GM12878 (cell line): ENCODE measurements around the gene ZNF280D. TPM values are rescaled to one million over a fixed set of nuclear protein-coding genes. Genes with fewer than 3 reads are reported as not detected.

ENCODE experiments used
- ATAC-seq: fragments of 200-7000 bp; cut with Tn5 transposase; 3 replicates; pipeline ENCODE4 v1.9.1; 2020; ENCODE audit warnings: mild to moderate bottlenecking, moderate library complexity
- BruUV-seq: library from RNA; stranded (reverse); fragments of 400-500 nt; replicated peaks from 2 replicates; lab custom pipeline; 2021; lab: Mats Ljungman, UMichigan
- CTCF ChIA-PET: fragments of 300-600 bp; sonication (Branson Sonifier 250); formaldehyde crosslinking; extraction: SDS; loops from one replicate; lab custom pipeline; 2021; ENCODE audit warnings: inconsistent platforms; lab: Yijun Ruan, JAX
- POLR2A ChIA-PET: fragments of 350-600 bp; formaldehyde crosslinking; extraction: SDS; loops from one replicate; lab custom pipeline; 2021; ENCODE audit warnings: inconsistent platforms; lab: Charles Lee
- RAD21 ChIA-PET: fragments of 300-600 bp; sonication (Branson Sonifier 250); formaldehyde crosslinking; loops from one replicate; lab custom pipeline; 2023; ENCODE audit warnings: antibody characterized with exemption; ENCODE audit not compliant: unreplicated experiment; lab: Charles Lee
- SMC1A ChIA-PET: fragments of 300-600 bp; sonication (Branson Sonifier 250); formaldehyde crosslinking; loops from one replicate; lab custom pipeline; 2023; ENCODE audit not compliant: unreplicated experiment, uncharacterized antibody; lab: Charles Lee
- DNase-seq: peaks from one replicate; pipeline ENCODE4 v3.0.0-alpha.2; 2011; ENCODE audit warnings: low read depth, low spot score
- FAIRE-seq: peaks from 3 replicates; lab custom pipeline; 2011; peaks lifted over from hg19 to GRCh38; lab: Jason Lieb, UNC
- H2AFZ ChIP-seq: 2 replicates; pipeline ENCODE4 v1.6.0; 2011; ENCODE audit warnings: low read depth, low read length, control low read depth; ENCODE audit not compliant: control insufficient read depth
- H3K27ac ChIP-seq: 2 replicates; pipeline ENCODE4 v1.5.1; 2011; ENCODE audit warnings: control low read depth; ENCODE audit not compliant: control insufficient read depth, insufficient read depth
- H3K27me3 ChIP-seq, 2 experiments: replicated peaks in 1 of 2; 2 replicates each; pipeline versions ENCODE4 v1.6.0 to v1.6.1; 2011; ENCODE audit warnings: low read length in 1 of 2; ENCODE audit not compliant: control insufficient read depth in 2 of 2, insufficient read depth in 2 of 2
- H3K36me3 ChIP-seq, 2 experiments: 2 replicates each; pipeline ENCODE4 v1.5.1; 2011; ENCODE audit warnings: low read length in 1 of 2; ENCODE audit not compliant: control insufficient read depth in 2 of 2, insufficient read depth in 2 of 2
- H3K4me1 ChIP-seq: 2 replicates; pipeline ENCODE4 v1.6.1; 2011; ENCODE audit warnings: mild to moderate bottlenecking, low read length, moderate library complexity, mixed read lengths; ENCODE audit not compliant: control insufficient read depth, insufficient read depth
- H3K4me2 ChIP-seq: 2 replicates; pipeline ENCODE4 v1.6.0; 2011; ENCODE audit warnings: control low read depth; ENCODE audit not compliant: control insufficient read depth, insufficient read depth
- H3K4me3 ChIP-seq: fragments of 200-600 bp; sonication (generic); 2 replicates; pipeline ENCODE4 v1.5.1; 2016
- H3K79me2 ChIP-seq: 2 replicates; pipeline ENCODE4 v1.6.0; 2011; ENCODE audit warnings: low read length; ENCODE audit not compliant: control insufficient read depth, insufficient read depth
- H3K9ac ChIP-seq: 2 replicates; pipeline ENCODE4 v1.8.0; 2011; ENCODE audit warnings: low read length, control low read depth, mixed read lengths; ENCODE audit not compliant: control insufficient read depth, insufficient read depth
- H3K9me3 ChIP-seq: replicated peaks from 3 replicates; pipeline ENCODE4 v1.5.1; 2011; ENCODE audit warnings: mild to moderate bottlenecking, low read length; ENCODE audit not compliant: control insufficient read depth, insufficient read depth
- H4K20me1 ChIP-seq: 2 replicates; pipeline ENCODE4 v1.6.0; 2011; ENCODE audit not compliant: control insufficient read depth, insufficient read depth
- BHLHE40 ChIP-seq, 2 experiments: fragments of 450-650 bp in 1 of 2; IDR thresholded peaks; 2 replicates each; pipeline ENCODE4 v1.6.1; 2011 to 2017; ENCODE audit warnings: low read depth in 2 of 2, borderline replicate concordance in 1 of 2, improper control_type of control experiment in 1 of 2, low read length in 1 of 2, mild to moderate bottlenecking in 1 of 2
- CHD2 ChIP-seq: IDR thresholded peaks from 2 replicates; pipeline ENCODE4 v1.6.1; 2011; ENCODE audit warnings: low read depth, low read length, improper control_type of control experiment, borderline replicate concordance
- CREM ChIP-seq: IDR thresholded peaks from 2 replicates; pipeline ENCODE4 v1.6.1; 2014; ENCODE audit warnings: antibody characterized with exemption, low read depth
- EP300 ChIP-seq, 2 experiments: fragments of 150-350 bp in 1 of 2; IDR thresholded peaks; 2 replicates each; pipeline ENCODE4 v1.6.1; 2011 to 2012; ENCODE audit warnings: low read depth in 2 of 2, low read length in 2 of 2, borderline replicate concordance in 1 of 2, improper control_type of control experiment in 1 of 2, inconsistent platforms in 1 of 2; ENCODE audit not compliant: control insufficient read depth in 1 of 2
- FOXK2 ChIP-seq: fragments of 450-650 bp; IDR thresholded peaks from 2 replicates; pipeline ENCODE4 v1.6.1; 2017; ENCODE audit warnings: mild to moderate bottlenecking, moderate library complexity
- MEF2A ChIP-seq: IDR thresholded peaks from 2 replicates; pipeline ENCODE4 v1.6.1; 2011; ENCODE audit warnings: low read depth, mild to moderate bottlenecking, low read length, moderate library complexity; ENCODE audit not compliant: insufficient read depth
- MXI1 ChIP-seq: fragments of 150-350 bp; IDR thresholded peaks from 2 replicates; pipeline ENCODE4 v1.6.1; 2011; ENCODE audit warnings: low read depth, mild to moderate bottlenecking, inconsistent platforms, low read length, improper control_type of control experiment
- NFYB ChIP-seq: IDR thresholded peaks from 2 replicates; pipeline ENCODE4 v1.6.1; 2011; ENCODE audit warnings: low read depth, mild to moderate bottlenecking, low read length, improper control_type of control experiment, moderate library complexity; ENCODE audit not compliant: insufficient read depth
- NR2C1 ChIP-seq: fragments of 450-650 bp; IDR thresholded peaks from 2 replicates; pipeline ENCODE4 v1.6.1; 2017; ENCODE audit warnings: antibody characterized with exemption, mild to moderate bottlenecking, moderate library complexity
- POLR2A ChIP-seq: IDR thresholded peaks from 2 replicates; pipeline ENCODE4 v1.6.1; 2011; ENCODE audit warnings: low read depth, mild to moderate bottlenecking, low read length
- POLR2AphosphoS5 ChIP-seq: IDR thresholded peaks from 2 replicates; pipeline ENCODE4 v1.6.1; 2011; ENCODE audit warnings: mild to moderate bottlenecking, low read length, inconsistent platforms
- RBBP5 ChIP-seq: fragments of 200-600 bp; sonication (generic); conservative IDR thresholded peaks from 2 replicates; pipeline ENCODE4 v1.6.1; 2016
- SIX5 ChIP-seq: IDR thresholded peaks from 2 replicates; pipeline ENCODE4 v1.6.1; 2011; ENCODE audit warnings: mild to moderate bottlenecking, low read depth, low read length, moderate library complexity; ENCODE audit not compliant: severe bottlenecking
- SMC3 ChIP-seq: IDR thresholded peaks from 2 replicates; pipeline ENCODE4 v1.6.1; 2011; ENCODE audit warnings: low read length, improper control_type of control experiment, borderline replicate concordance
- SRF ChIP-seq, 2 experiments: IDR thresholded peaks; 2 replicates each; pipeline ENCODE4 v1.6.1; 2011; ENCODE audit warnings: low read depth in 2 of 2, low read length in 2 of 2, mild to moderate bottlenecking in 1 of 2, moderate library complexity in 1 of 2
- STAT3 ChIP-seq: IDR thresholded peaks from 2 replicates; pipeline ENCODE4 v1.6.1; 2011; ENCODE audit warnings: low read depth, low read length, improper control_type of control experiment
- YY1 ChIP-seq: IDR thresholded peaks from 2 replicates; pipeline ENCODE4 v1.6.1; 2011; ENCODE audit warnings: low read depth, mild to moderate bottlenecking, low read length
- ZNF274 ChIP-seq: IDR thresholded peaks from one replicate; pipeline ENCODE4 v1.8.0; 2011; ENCODE audit not compliant: insufficient read length, insufficient read depth
- WGBS: methylation state at CpG from one replicate; pipeline ENCODE4 v1.1.6; 2016; ENCODE audit warnings: low lambda C conversion rate; ENCODE audit not compliant: insufficient replicate concordance, insufficient coverage; ENCODE audit errors: missing lambda C conversion rate; 5-methylcytosine and 5-hydroxymethylcytosine counted together
- in situ Hi-C: fragments of 300-500 bp; cut with MboI; formaldehyde crosslinking; loops from 9 replicates; pipeline ENCODE4 v1.14.3; 2018; ENCODE audit warnings: mixed read lengths
- intact Hi-C: fragments of 100-400 bp; cut with micrococcal nuclease; formaldehyde crosslinking; loops from one replicate; pipeline ENCODE4 v1.14.2; 2022; ENCODE audit not compliant: unreplicated experiment
- polyA plus RNA-seq, 11 experiments: library from polyadenylated mRNA; depleted of rRNA in 4 of 11; unstranded in 6 of 11; stranded (reverse) in 5 of 11; fragments of >200 nt; fragmentation: Nextera tagmentation in 4 of 11; fragmentation: Illumina TruSeq in 1 of 11; extraction: Ambion mirVana in 4 of 11; extraction: Trizol in 1 of 11; gene quantifications; 1 replicate in 1 of 11; 2 replicates in 10 of 11; pipeline versions ENCODE4 v1.2.1 to v1.2.3, GENCODE V29; 2011 to 2016; ENCODE audit warnings: inconsistent platforms in 2 of 11, missing spikeins in 2 of 11, low read depth in 1 of 11
- total RNA-seq, 4 experiments: library from RNA; depleted of rRNA in 3 of 4; stranded (reverse); fragments of >200 nt in 3 of 4; fragmentation: Illumina TruSeq in 1 of 4; extraction: Trizol in 1 of 4; gene quantifications; 2 replicates each; pipeline versions ENCODE4 v1.2.1 to v1.2.3, GENCODE V29; 2013 to 2021
- TF ChIP-seq, protein P1 (sequence below): fragments of 450-650 bp; IDR thresholded peaks from 2 replicates; pipeline ENCODE4 v1.6.1; 2018; ENCODE audit warnings: borderline replicate concordance, mild to moderate bottlenecking; ENCODE audit not compliant: partially characterized antibody

Gene ZNF280D
- total and polyA plus RNA-seq, 10 of the 15 experiments (the other 5 are each of a cell fraction or from before 2014, with no cell fraction given): 5.6 to 18.6 (median 8.6) TPM

DNA sequence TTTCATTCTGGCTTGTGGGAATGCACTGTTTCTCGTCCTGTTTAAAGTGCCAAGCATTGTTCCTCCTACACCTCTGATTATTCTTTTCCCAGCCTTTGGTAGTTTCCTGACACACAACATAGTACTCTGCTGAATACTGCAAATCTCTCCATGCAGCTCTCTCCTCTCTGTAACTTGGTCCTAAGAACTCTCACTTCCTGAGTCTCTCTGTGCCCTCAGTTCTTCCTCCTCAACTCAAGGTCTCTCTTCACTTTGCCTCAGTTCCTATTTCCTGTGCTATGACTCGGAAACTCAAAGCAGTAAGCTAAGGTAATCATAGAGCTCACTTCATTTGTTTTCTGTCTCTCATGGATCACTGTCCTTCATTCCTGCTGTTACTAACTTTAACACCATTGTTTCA is 113.4 kb downstream of the ZNF280D start:
- H2AFZ ChIP-seq: no peak overlapping the region
- 74% methylated on average over 2 of the region's 2 CpGs for WGBS
- RAD21 ChIA-PET: no interaction called here
- H3K79me2 ChIP-seq: no peaks in the 10 kb centered on the region
- CTCF ChIA-PET: no interaction called here
- SMC1A ChIA-PET: no interaction called here
- POLR2A ChIA-PET: no interaction called here
- no TSS peak for BruUV-seq
- in situ Hi-C loops (no loop called here), intact Hi-C loops (no loop called here)
- H3K4me1 ChIP-seq: no peaks in the 10 kb centered on the region
- no peaks in the 10 kb centered on the region for H3K27me3 ChIP-seq
- TF ChIP-seq CHD2: no peak
- TF ChIP-seq SIX5: no peak
- TF ChIP-seq POLR2AphosphoS5: no peak
- TF ChIP-seq STAT3: no peak
- TF ChIP-seq RBBP5: no peak
- no peak for TF ChIP-seq SMC3
- TF ChIP-seq POLR2A: no peak
- no peak for TF ChIP-seq MXI1
- no peak for TF ChIP-seq MEF2A
- TF ChIP-seq YY1: no peak
- no peak for TF ChIP-seq SRF (IDR thresholded peaks at IDR 0.05; ENCODE audit: low read depth in 2 of 2, low read length in 2 of 2)
- FAIRE-seq (no peak), ATAC-seq (no peak), DNase-seq (no peak)
- H3K4me3 ChIP-seq: no peak overlapping the region
- no peaks in the 10 kb centered on the region for H3K9me3 ChIP-seq
- H3K27ac ChIP-seq: no peak overlapping the region
- H4K20me1 ChIP-seq: no peaks in the 10 kb centered on the region
- no peak overlapping the region for H3K9ac ChIP-seq
- no peaks in the 10 kb centered on the region for H3K36me3 ChIP-seq
- H3K4me2 ChIP-seq: no peak overlapping the region

DNA sequence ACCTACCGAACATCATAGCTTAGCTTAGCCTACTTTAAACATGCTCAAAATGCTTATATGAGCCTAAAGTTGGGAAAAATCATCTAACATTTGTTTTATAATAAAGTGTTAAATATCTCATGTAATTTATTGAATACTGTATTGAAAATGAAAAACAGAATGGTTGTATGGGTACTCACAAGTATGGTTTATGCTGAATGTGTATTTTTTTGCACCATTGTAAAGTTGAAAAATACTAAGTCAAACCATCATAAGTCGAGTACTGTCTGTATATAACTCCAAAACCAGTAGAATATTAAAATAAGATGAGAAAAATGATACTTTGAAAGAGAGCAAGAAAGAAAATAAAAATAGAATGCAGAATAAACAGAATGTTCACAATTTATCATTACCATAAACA is 115.7 kb downstream of the ZNF280D start:
- 47% methylated on average over 2 of the region's 2 CpGs for WGBS
- no peaks in the 10 kb centered on the region for H4K20me1 ChIP-seq
- ChIA-PET CTCF (no interaction called here), POLR2A (no interaction called here), SMC1A (no interaction called here), RAD21 (no interaction called here)
- intact Hi-C loops: no loop called here
- H3K4me2 ChIP-seq: no peak overlapping the region
- DNase-seq (no peak), FAIRE-seq (no peak), ATAC-seq (no peak)
- no peaks in the 10 kb centered on the region for H3K4me1 ChIP-seq
- H3K27ac ChIP-seq: no peak overlapping the region
- BruUV-seq: no TSS peak
- no peak overlapping the region for H3K9ac ChIP-seq
- no peaks in the 10 kb centered on the region for H3K36me3 ChIP-seq
- H3K27me3 ChIP-seq: no peaks in the 10 kb centered on the region
- no peak overlapping the region for H2AFZ ChIP-seq
- H3K9me3 ChIP-seq: no peaks in the 10 kb centered on the region
- H3K79me2 ChIP-seq: no peaks in the 10 kb centered on the region
- in situ Hi-C loops: no loop called here
- no peak overlapping the region for H3K4me3 ChIP-seq
- TF ChIP-seq ZNF274: no peak
- TF ChIP-seq BHLHE40 (IDR thresholded peaks at IDR 0.05; ENCODE audit: borderline replicate concordance in 1 of 2, low read depth in 2 of 2, low read length in 1 of 2): no peak
- no peak for TF ChIP-seq EP300 (IDR thresholded peaks at IDR 0.05; ENCODE audit: borderline replicate concordance in 1 of 2, control insufficient read depth in 1 of 2, low read depth in 2 of 2, low read length in 2 of 2)
- no peak for TF ChIP-seq NFYB
- TF ChIP-seq NR2C1: no peak
- no peak for TF ChIP-seq FOXK2
- no peak for TF ChIP-seq POLR2A
- TF ChIP-seq, protein P1, sequence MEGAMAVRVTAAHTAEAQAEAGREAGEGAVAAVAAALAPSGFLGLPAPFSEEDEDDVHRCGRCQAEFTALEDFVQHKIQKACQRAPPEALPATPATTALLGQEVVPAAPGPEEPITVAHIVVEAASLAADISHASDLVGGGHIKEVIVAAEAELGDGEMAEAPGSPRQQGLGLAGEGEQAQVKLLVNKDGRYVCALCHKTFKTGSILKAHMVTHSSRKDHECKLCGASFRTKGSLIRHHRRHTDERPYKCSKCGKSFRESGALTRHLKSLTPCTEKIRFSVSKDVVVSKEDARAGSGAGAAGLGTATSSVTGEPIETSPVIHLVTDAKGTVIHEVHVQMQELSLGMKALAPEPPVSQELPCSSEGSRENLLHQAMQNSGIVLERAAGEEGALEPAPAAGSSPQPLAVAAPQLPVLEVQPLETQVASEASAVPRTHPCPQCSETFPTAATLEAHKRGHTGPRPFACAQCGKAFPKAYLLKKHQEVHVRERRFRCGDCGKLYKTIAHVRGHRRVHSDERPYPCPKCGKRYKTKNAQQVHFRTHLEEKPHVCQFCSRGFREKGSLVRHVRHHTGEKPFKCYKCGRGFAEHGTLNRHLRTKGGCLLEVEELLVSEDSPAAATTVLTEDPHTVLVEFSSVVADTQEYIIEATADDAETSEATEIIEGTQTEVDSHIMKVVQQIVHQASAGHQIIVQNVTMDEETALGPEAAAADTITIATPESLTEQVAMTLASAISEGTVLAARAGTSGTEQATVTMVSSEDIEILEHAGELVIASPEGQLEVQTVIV: no peak
- no peak for TF ChIP-seq SMC3
- TF ChIP-seq CREM: no peak
